Parathyroid adenoma (tissue), 2 donors: ENCODE results near the gene HOXD8.

ENCODE experiments used
- H2AFZ ChIP-seq: fragments of 300-600 bp; sonication (generic); one replicate; pipeline ENCODE4 v1.7.0; 2017; ENCODE audit warnings: antibody characterized with exemption, mild to moderate bottlenecking
- H3K27ac ChIP-seq: fragments of 300-600 bp; sonication (generic); one replicate; pipeline ENCODE4 v1.7.0; 2017
- H3K27me3 ChIP-seq: fragments of 300-600 bp; sonication (generic); one replicate; pipeline ENCODE4 v1.7.0; 2017; ENCODE audit warnings: low read length; ENCODE audit not compliant: control insufficient read depth, insufficient read depth
- H3K36me3 ChIP-seq: fragments of 300-600 bp; sonication (generic); one replicate; pipeline ENCODE4 v1.7.0; 2017; ENCODE audit warnings: low read length; ENCODE audit not compliant: control insufficient read depth, insufficient read depth
- H3K4me1 ChIP-seq: fragments of 300-600 bp; sonication (generic); one replicate; pipeline ENCODE4 v1.7.0; 2017; ENCODE audit warnings: control low read depth
- H3K4me2 ChIP-seq: fragments of 300-600 bp; sonication (generic); one replicate; pipeline ENCODE4 v1.7.0; 2017; ENCODE audit warnings: low read length
- H3K4me3 ChIP-seq: fragments of 300-600 bp; sonication (generic); one replicate; pipeline ENCODE4 v1.7.0; 2017; ENCODE audit warnings: low read depth, low read length
- H3K79me2 ChIP-seq: fragments of 300-600 bp; sonication (generic); one replicate; pipeline ENCODE4 v1.7.0; 2017; ENCODE audit warnings: control low read depth
- H3K9ac ChIP-seq: fragments of 300-600 bp; sonication (generic); one replicate; pipeline ENCODE4 v1.7.0; 2017; ENCODE audit warnings: mild to moderate bottlenecking
- H3K9me3 ChIP-seq: fragments of 300-600 bp; sonication (generic); one replicate; pipeline ENCODE4 v1.7.0; 2017; ENCODE audit warnings: low read length; ENCODE audit not compliant: control insufficient read depth
- TF ChIP-seq, protein P1 (sequence below): fragments of 300-600 bp; sonication (generic); IDR thresholded peaks from one replicate; pipeline ENCODE4 v1.7.0; 2017; ENCODE audit warnings: antibody characterized with exemption, mild to moderate bottlenecking
- donor health status: primary hyperparathyroidism.

HOXD8 gene

DNA sequence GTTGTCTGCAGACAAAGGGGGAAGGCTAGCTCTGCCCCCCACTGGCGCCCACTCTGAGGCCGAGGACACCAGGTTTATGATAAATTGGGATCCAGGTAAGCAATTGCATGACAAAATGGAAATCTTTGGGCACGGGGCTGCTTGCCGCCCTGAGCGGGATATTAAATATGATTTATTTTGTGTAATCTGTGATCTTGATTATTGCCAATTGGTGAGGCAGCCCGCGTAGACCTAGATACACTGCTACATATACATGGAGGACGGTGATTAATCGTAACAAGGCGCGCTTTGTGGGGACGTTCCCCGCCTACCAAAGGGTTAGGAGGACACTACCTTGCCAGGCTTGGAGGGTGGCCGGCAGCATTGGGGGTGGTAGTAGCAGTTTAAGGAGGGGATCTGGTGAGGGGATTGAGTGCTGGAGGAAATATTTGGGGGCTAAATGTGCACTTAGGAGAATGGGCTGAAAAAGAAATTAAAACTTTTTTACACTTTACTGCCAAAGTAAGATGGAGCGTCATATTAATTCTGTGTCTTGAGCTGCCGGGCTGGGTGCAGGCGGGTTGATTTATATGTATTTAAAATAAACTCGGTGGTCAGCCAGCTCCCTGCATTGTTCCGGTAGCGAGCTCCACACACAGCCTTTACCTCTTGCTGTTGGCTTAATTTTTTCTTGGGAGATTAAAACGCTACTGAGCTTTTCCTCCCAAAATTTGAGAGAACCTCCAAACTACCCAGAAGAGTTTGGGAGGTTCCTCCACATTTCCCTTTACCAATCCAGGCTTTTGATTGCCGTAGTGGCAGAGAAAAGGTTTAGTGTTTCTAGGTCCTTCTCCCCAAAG lies 31.7 kb downstream of the HOXD8 start:
- Histone ChIP-seq H3K4me2 (no peak overlapping the region), H3K4me1 (no peaks in the 10 kb centered on the region), H3K36me3 (peaks cover 3% of the 10 kb centered on the region), H3K9ac (no peak overlapping the region), H3K27ac (no peak overlapping the region), H2AFZ (no peak overlapping the region), H3K27me3 (peaks cover 46% of the 10 kb centered on the region), H3K79me2 (no peaks in the 10 kb centered on the region), H3K9me3 (no peaks in the 10 kb centered on the region), H3K4me3 (no peak overlapping the region)
- TF ChIP-seq, protein P1, sequence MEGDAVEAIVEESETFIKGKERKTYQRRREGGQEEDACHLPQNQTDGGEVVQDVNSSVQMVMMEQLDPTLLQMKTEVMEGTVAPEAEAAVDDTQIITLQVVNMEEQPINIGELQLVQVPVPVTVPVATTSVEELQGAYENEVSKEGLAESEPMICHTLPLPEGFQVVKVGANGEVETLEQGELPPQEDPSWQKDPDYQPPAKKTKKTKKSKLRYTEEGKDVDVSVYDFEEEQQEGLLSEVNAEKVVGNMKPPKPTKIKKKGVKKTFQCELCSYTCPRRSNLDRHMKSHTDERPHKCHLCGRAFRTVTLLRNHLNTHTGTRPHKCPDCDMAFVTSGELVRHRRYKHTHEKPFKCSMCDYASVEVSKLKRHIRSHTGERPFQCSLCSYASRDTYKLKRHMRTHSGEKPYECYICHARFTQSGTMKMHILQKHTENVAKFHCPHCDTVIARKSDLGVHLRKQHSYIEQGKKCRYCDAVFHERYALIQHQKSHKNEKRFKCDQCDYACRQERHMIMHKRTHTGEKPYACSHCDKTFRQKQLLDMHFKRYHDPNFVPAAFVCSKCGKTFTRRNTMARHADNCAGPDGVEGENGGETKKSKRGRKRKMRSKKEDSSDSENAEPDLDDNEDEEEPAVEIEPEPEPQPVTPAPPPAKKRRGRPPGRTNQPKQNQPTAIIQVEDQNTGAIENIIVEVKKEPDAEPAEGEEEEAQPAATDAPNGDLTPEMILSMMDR = no peak

DNA sequence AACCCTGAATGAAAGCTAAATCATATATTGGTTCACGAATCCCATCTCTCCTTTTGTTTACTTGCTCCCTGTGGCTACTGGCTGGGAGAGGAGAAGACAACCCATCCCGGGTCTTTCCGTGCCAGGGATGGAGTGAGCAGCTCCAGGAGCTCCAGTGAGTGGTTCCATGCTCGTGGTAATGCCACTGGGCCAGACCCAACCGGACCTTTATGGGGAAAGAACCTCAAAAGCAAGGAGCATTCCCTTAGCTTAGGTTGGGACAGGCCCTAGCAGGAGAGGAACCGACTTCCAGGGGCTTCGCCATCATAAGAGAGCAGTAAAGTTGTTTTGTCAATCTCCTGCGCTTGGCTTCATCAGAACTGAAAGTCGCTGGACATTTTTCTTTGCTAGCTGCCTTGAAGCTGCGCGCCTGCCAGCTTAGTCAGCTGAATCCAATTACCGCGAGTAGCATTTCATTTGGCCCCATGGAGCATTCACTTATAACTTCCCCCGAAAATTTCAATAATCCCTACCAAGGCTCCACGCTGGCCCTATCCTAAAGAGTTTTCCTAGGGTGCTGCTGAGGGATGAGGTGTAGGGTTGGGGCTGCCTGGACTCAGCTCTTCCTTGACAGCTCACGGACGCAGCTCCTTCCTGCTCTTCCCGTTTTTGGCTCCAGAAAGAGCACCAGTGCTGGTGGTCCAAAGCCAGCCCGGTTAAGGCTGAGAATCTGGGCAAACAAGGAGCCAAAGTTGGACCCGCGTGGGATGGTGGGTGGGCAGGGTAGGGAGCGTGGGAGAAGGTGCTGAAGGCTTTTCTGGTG lies 32.5 kb downstream of the HOXD8 start:
- H3K27ac ChIP-seq = no peak overlapping the region
- H3K4me3 ChIP-seq = no peak overlapping the region
- H3K79me2 ChIP-seq = no peaks in the 10 kb centered on the region
- H3K9ac ChIP-seq = no peak overlapping the region
- no peaks in the 10 kb centered on the region for H3K9me3 ChIP-seq
- H3K36me3 ChIP-seq = peaks cover 3% of the 10 kb centered on the region
- no peaks in the 10 kb centered on the region for H3K4me1 ChIP-seq
- H3K4me2 ChIP-seq = no peak overlapping the region
- H3K27me3 ChIP-seq = peaks cover 40% of the 10 kb centered on the region
- H2AFZ ChIP-seq = no peak overlapping the region
- TF ChIP-seq, protein P1 = no peak

DNA sequence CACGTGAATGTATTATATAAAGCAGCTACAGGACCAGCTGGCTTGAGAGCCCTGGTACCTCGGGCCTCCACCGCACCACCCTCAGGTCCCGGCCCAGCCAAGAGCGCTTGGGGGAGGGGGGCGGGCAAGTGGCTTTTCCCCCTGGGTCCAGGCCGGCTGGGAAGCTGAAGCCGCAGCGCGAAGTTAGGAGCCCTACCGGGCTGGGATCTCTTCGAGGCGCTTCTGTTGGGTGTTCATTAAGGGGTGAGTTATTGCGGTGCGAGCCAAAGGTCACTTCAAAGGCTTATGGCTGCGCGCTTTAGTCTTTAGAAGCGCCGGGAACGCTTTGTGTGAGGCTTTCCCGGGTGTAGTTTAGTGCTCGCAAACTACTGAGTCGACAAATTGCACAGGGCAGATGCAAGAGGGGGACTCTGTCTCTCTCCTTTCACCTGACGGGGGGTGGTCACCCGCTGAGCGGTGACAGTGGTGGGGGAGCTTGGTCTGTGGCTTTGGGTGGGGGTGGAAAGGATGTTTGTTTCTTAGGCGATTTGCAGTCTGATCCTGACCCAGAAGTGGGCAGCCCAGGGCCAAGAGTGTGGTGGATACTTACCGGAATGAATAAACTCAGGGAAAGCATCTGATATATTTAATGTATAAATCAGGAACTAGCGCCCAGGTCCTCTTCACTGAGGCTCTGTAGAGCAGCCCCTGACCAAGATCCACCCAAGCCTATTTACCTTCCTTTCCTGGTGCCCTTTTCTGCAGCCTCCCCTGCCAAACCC lies 33.6 kb downstream of the HOXD8 start:
- no peaks in the 10 kb centered on the region for H3K9me3 ChIP-seq
- H3K4me3 ChIP-seq = no peak overlapping the region
- H3K36me3 ChIP-seq = peaks cover 3% of the 10 kb centered on the region
- no peaks in the 10 kb centered on the region for H3K79me2 ChIP-seq
- H3K9ac ChIP-seq = no peak overlapping the region
- no peak overlapping the region for H3K27ac ChIP-seq
- TF ChIP-seq, protein P1 = no peak
- no peak overlapping the region for H2AFZ ChIP-seq
- no peak overlapping the region for H3K4me2 ChIP-seq
- peaks cover 33% of the 10 kb centered on the region for H3K27me3 ChIP-seq
- H3K4me1 ChIP-seq = no peaks in the 10 kb centered on the region

DNA sequence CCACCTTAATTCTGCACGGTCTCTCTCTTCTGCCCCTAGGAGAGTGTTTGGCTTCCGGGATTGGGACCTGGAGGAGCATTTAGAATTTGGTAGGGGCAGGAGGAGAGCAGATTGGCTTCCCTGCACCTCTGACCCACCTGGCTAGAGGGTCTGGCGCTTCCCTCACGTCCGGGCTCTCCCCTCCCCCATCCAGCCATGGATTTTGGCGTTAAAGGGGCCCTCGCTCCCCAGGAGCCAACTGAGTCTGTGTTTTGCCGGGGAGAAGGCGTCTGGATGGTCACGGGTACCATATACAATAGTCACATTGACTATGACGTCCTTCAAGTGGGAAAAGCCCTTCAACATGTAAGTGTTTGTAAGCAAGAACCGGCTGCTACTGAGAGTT lies 34.2 kb downstream of the HOXD8 start:
- H3K4me2 ChIP-seq = no peak overlapping the region
- no peak overlapping the region for H3K27ac ChIP-seq
- no peaks in the 10 kb centered on the region for H3K9me3 ChIP-seq
- TF ChIP-seq, protein P1 = no peak
- peaks cover 29% of the 10 kb centered on the region for H3K27me3 ChIP-seq
- no peaks in the 10 kb centered on the region for H3K79me2 ChIP-seq
- H3K4me1 ChIP-seq = no peaks in the 10 kb centered on the region
- H3K4me3 ChIP-seq = no peak overlapping the region
- no peak overlapping the region for H3K9ac ChIP-seq
- no peak overlapping the region for H2AFZ ChIP-seq
- H3K36me3 ChIP-seq = peaks cover 3% of the 10 kb centered on the region
